Breast epithelium (tissue), 4 donors: Measurements from ENCODE around the gene PLPPR3. TPM values are rescaled to one million over a fixed set of nuclear protein-coding genes. Genes with fewer than 3 reads are reported as not detected.
"Not testable (repeated sequence)": the region's sequence is repeated elsewhere in the genome, so short reads cannot be mapped to it uniquely, and the experiment has no call there.

Experiments used
- DNase-seq, 2 donors: peaks; one replicate each; pipeline ENCODE4 v3.0.0-alpha.2; 2019; ENCODE audit warnings: low spot score in 2 of 2
- H3K27ac ChIP-seq, 2 donors: fragments of 200-600 bp; sonication (generic) in 1 of 2; one replicate each; pipeline ENCODE4 v1.5.1; 2016 to 2019; ENCODE audit warnings: mild to moderate bottlenecking in 1 of 2
- H3K27me3 ChIP-seq, 2 donors: fragments of 200-600 bp; sonication (generic) in 1 of 2; one replicate each; pipeline versions ENCODE4 v1.5.1 to v1.6.0; 2017 to 2019; ENCODE audit warnings: control low read depth in 1 of 2, mild to moderate bottlenecking in 1 of 2
- H3K36me3 ChIP-seq: fragments of 200-600 bp; one replicate; pipeline ENCODE4 v1.5.1; 2019
- H3K4me1 ChIP-seq, 2 donors: fragments of 200-600 bp; sonication (generic); one replicate each; pipeline ENCODE4 v1.5.1; 2016 to 2019; ENCODE audit warnings: control low read depth in 1 of 2
- H3K4me3 ChIP-seq, 3 donors: fragments of 200-600 bp; sonication (generic); 1 replicate in 2 of 3; 2 replicates in 1 of 3; pipeline ENCODE4 v1.5.1; 2016 to 2019; ENCODE audit warnings: mild to moderate bottlenecking in 3 of 3, moderate library complexity in 2 of 3
- H3K9me3 ChIP-seq, 2 donors: fragments of 200-600 bp; sonication (generic) in 1 of 2; one replicate each; pipeline ENCODE4 v1.5.1; 2016 to 2019; ENCODE audit warnings: control low read depth in 1 of 2
- POLR2A ChIP-seq: fragments of 450-650 bp; IDR thresholded peaks from one replicate; pipeline ENCODE4 v1.6.1; 2016; ENCODE audit warnings: antibody characterized with exemption, mild to moderate bottlenecking, moderate library complexity
- POLR2AphosphoS5 ChIP-seq, 3 donors: sonication (generic); formaldehyde crosslinking; IDR thresholded peaks; one replicate each; pipeline ENCODE4 v1.6.1; 2017; ENCODE audit warnings: antibody characterized with exemption in 3 of 3
- intact Hi-C: fragments of 100-400 bp; cut with DNase I; formaldehyde crosslinking; loops from one replicate; pipeline ENCODE4 v1.15.1; 2023; ENCODE audit warnings: low total_unique reads
- total RNA-seq, 3 donors: library from RNA; depleted of rRNA; stranded (reverse); fragments of >200 nt; gene quantifications; one replicate each; pipeline ENCODE4 v1.1.0, GENCODE V29; 2016
- TF ChIP-seq, protein P1 (sequence below), 3 donors: fragments of 450-650 bp; IDR thresholded peaks; one replicate each; pipeline ENCODE4 v1.5.1; 2016 to 2017; ENCODE audit warnings: antibody characterized with exemption in 3 of 3, mild to moderate bottlenecking in 3 of 3, moderate library complexity in 3 of 3

PLPPR3 gene
- total RNA-seq, 3 donors from 2014 or later = 6.9 to 9.1 TPM; not detected in 1

DNA sequence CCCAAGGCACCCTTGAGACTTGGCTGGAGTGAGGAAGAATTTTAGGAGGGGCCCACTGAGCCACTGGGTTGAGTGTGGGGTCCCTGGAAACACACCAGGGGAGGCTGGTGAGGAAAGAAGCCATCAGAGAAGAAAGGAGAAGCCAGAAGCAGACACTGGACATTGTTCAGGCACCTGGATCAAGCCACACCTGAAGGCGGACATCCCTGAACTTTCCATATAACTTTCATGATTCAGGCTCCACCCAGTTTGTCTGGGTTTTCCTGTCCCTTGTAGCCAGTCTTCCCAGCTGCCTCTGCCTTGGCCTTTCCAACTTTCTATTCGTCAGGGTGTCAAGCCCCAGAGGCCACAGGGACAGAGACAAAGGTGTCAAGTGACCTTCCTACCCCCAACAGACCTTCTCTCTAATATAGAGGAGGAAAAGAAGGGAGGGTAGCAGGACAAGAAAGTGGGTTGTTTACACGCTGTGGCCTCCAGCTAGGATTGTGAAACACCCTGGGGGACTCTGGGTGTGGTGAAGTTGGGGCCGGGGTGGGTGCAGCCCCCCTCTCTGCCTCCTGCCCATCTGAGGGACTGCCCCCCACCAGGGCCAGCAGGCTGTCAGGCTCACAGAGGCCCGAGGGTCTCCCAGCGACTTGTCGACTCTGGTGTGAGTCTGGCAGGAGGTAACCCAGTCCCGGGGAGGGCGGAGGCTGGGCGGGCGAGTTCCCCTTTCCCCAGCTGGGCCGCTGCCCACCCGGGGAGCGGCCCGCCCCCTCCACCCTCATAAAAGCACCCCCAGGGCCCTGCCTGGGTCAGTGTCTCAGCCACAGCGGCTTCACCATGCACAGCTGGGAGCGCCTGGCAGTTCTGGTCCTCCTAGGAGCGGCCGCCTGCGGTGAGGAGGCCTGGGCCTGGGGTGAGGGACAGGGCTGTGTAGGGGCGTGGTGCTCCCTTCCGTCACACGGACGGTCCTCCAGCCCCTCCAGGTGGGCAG, 37.4 kb upstream of the PLPPR3 start, which contains the start of gene CFD:
Gene CFD (plus strand): TSS at position 797 of the 976 bp plus-strand sequence. CDS start 26 bp downstream, at position 823.
- H3K4me1 ChIP-seq = peaks cover 6 to 10% of the 10 kb centered on the region in 2 donors
- H3K4me3 ChIP-seq = peak within 1 kb of the TSS; percentile 49 to 77 (median 52)
- intact Hi-C loops = loop anchor here (5.0 kb wide), 2 partner anchors 58 to 123 kb away; partner anchors contain the start of genes KISS1R and WDR18
- DNase-seq = no peak
- TF ChIP-seq POLR2A (no peak), POLR2AphosphoS5 (IDR thresholded peaks at IDR 0.05) (peak in 2 of 3 donors; percentile 38 to 65)
- peak within 1 kb of the TSS; percentile 60 to 75 for H3K27ac ChIP-seq
- H3K27me3 ChIP-seq = peaks cover 0 to 3% of the 10 kb centered on the region in 2 donors
- H3K36me3 ChIP-seq = no peaks in the 10 kb centered on the region
- H3K9me3 ChIP-seq = no peaks in the 10 kb centered on the region

DNA sequence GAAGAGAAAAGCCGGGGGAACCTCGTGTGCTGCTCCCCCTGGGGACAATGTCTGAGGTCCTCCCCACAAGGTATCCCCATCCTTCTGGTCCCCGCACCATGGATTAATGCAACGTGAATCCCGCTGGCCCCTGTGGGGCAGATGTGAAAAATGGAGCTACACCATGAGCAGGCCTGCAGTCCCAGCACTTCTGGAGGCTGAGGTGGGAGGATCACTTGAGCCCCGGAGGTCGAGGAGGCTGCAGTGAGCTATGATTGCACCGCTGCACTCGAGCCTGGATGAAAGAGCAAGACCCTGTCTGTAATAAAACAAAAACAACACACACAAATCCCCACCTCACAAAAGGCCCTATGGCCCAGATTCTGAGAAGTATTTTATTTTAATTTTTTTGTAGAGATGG, 36.5 kb upstream of the PLPPR3 start:
- H3K4me1 ChIP-seq = peaks cover 6 to 10% of the 10 kb centered on the region in 2 donors
- no peak for TF ChIP-seq POLR2A
- TF ChIP-seq POLR2AphosphoS5 (IDR thresholded peaks at IDR 0.05) = no peak
- TF ChIP-seq, protein P1, sequence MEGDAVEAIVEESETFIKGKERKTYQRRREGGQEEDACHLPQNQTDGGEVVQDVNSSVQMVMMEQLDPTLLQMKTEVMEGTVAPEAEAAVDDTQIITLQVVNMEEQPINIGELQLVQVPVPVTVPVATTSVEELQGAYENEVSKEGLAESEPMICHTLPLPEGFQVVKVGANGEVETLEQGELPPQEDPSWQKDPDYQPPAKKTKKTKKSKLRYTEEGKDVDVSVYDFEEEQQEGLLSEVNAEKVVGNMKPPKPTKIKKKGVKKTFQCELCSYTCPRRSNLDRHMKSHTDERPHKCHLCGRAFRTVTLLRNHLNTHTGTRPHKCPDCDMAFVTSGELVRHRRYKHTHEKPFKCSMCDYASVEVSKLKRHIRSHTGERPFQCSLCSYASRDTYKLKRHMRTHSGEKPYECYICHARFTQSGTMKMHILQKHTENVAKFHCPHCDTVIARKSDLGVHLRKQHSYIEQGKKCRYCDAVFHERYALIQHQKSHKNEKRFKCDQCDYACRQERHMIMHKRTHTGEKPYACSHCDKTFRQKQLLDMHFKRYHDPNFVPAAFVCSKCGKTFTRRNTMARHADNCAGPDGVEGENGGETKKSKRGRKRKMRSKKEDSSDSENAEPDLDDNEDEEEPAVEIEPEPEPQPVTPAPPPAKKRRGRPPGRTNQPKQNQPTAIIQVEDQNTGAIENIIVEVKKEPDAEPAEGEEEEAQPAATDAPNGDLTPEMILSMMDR (IDR thresholded peaks at IDR 0.05) = no peak
- H3K36me3 ChIP-seq = no peaks in the 10 kb centered on the region
- no peak overlapping the region for H3K4me3 ChIP-seq
- peak overlapping the region in 1 of 2 donors; percentile 75 for H3K27ac ChIP-seq
- H3K27me3 ChIP-seq = peaks cover 4% of the 10 kb centered on the region in 2 donors
- intact Hi-C loops = loop anchor here (5.0 kb wide), 2 partner anchors 59 to 124 kb away; partner anchors contain the start of genes KISS1R and WDR18
- no peak for DNase-seq
- H3K9me3 ChIP-seq = no peaks in the 10 kb centered on the region

DNA sequence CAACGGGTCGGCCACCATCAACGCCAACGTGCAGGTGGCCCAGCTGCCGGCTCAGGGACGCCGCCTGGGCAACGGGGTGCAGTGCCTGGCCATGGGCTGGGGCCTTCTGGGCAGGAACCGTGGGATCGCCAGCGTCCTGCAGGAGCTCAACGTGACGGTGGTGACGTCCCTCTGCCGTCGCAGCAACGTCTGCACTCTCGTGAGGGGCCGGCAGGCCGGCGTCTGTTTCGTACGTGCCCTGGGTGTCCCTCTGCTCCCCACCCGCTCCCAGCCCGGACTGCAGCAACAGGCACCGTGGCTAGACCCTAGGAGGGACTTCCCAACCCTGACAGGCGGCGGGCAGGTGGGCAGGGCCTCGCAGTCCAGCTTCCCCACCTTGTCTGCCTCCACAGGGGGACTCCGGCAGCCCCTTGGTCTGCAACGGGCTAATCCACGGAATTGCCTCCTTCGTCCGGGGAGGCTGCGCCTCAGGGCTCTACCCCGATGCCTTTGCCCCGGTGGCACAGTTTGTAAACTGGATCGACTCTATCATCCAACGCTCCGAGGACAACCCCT, 33.9 kb upstream of the PLPPR3 start:
- Histone ChIP-seq H3K27ac (no peak overlapping the region), H3K4me1 (peaks cover 0 to 7% of the 10 kb centered on the region in 2 donors), H3K4me3 (no peak overlapping the region), H3K9me3 (no peaks in the 10 kb centered on the region), H3K36me3 (no peaks in the 10 kb centered on the region), H3K27me3 (peaks cover 9 to 21% of the 10 kb centered on the region in 2 donors)
- intact Hi-C loops = loop anchor here (5.0 kb wide), 2 partner anchors 62 to 127 kb away; partner anchors contain the start of genes KISS1R and WDR18
- TF ChIP-seq, protein P1 (IDR thresholded peaks at IDR 0.05) = no peak
- TF ChIP-seq POLR2AphosphoS5 (IDR thresholded peaks at IDR 0.05) = no peak
- DNase-seq = no peak

DNA sequence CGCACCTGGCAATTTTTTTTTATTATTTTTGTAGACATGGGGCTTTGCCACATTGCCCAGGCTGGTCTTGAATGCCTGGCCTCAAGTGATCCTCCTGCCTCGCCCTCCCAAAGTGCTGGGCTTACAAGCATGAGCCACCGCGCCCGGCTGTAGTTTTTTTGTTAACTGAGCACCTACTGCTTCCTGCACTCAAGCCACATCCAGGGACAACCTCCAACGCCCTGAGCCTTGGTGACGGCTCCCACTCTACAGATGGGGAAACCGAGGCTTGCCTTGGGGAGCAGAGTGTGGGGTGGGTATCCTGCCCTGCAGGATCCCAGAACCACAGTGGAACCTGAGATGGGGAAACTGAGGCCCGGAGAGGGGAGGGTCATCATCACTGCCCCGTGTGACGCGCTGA, 33.4 kb upstream of the PLPPR3 start:
- peaks cover 0 to 2% of the 10 kb centered on the region in 2 donors for H3K4me1 ChIP-seq
- H3K27me3 ChIP-seq = peaks cover 6 to 21% of the 10 kb centered on the region in 2 donors
- H3K36me3 ChIP-seq = no peaks in the 10 kb centered on the region
- intact Hi-C loops = loop anchor here (5.0 kb wide), 2 partner anchors 62 to 127 kb away; partner anchors contain the start of genes KISS1R and WDR18
- H3K27ac ChIP-seq = no peak overlapping the region
- H3K4me3 ChIP-seq = no peak overlapping the region
- no peaks in the 10 kb centered on the region for H3K9me3 ChIP-seq
- no peak for TF ChIP-seq POLR2AphosphoS5 (IDR thresholded peaks at IDR 0.05)
- TF ChIP-seq POLR2A = no peak
- no peak for DNase-seq

DNA sequence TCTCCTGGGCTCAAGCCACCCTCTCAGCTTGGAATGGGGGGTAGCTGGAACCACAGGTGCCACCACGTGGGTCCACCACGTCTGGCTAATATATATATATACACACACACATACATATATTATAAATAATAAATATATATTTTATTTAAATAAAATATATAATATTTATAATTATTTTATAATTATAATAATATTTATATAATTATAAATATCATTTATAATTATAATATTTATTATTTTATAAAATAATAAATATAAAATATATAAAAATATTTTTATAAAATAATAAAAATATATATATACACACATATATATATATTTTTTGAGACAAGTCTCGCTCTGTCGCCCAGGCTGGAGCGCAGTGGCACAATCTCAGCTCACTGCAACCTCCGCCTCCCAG, 32.8 kb upstream of the PLPPR3 start:
- no peak for DNase-seq
- intact Hi-C loops = no loop called here
- no peak for TF ChIP-seq POLR2A
- TF ChIP-seq, protein P1 (IDR thresholded peaks at IDR 0.05) = no peak
- no peak for TF ChIP-seq POLR2AphosphoS5 (IDR thresholded peaks at IDR 0.05)
- Histone ChIP-seq H3K4me1 (no peaks in the 10 kb centered on the region), H3K4me3 (no peak overlapping the region), H3K36me3 (no peaks in the 10 kb centered on the region), H3K9me3 (no peaks in the 10 kb centered on the region), H3K27ac (no peak overlapping the region), H3K27me3 (peaks cover 6 to 21% of the 10 kb centered on the region in 2 donors)

DNA sequence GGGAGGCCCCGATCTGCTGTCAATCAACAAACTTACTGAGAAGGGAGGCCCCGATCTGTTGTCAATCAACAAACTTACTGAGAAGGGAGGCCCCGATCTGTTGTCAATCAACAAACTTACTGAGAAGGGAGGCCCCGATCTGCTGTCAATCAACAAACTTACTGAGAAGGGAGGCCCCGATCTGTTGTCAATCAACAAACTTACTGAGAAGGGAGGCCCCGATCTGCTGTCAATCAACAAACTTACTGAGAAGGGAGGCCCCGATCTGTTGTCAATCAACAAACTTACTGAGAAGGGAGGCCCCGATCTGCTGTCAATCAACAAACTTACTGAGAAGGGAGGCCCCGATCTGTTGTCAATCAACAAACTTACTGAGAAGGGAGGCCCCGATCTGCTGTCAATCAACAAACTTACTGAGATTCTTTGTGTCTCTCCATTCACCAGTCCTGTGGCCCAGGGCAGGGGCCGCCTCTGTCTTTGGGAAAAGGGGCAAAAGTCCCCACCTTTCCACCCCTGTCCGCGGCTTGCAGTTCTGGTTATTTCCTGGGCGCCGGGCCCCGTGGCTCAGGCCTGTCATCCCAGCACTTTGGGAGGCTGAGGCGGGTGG, 32.0 kb upstream of the PLPPR3 start:
- intact Hi-C loops, H3K9me3 ChIP-seq, H3K36me3 ChIP-seq, H3K4me1 ChIP-seq, H3K4me3 ChIP-seq, H3K27ac ChIP-seq, DNase-seq: not testable (repeated sequence)
- H3K27me3 ChIP-seq = peaks cover 6 to 21% of the 10 kb centered on the region in 2 donors
